Psoas muscle (tissue), 8 donors: Measurements from ENCODE around the gene TMPRSS3. TPM values are rescaled to one million over a fixed set of nuclear protein-coding genes. Genes with fewer than 3 reads are reported as not detected.

ENCODE experiments used
- ATAC-seq, 4 donors: fragments of 200-7000 bp; cut with Tn5 transposase; one replicate each; pipeline ENCODE4 v1.9.1; 2020; ENCODE audit warnings: moderate library complexity in 3 of 4, mild to moderate bottlenecking in 2 of 4
- DNase-seq, 2 donors: peaks; one replicate each; pipeline ENCODE4 v3.0.0-alpha.2; 2020
- H3K27ac ChIP-seq: fragments of 200-600 bp; one replicate; pipeline ENCODE4 v1.8.0; 2022
- H3K27me3 ChIP-seq, 3 donors: fragments of 200-600 bp in 1 of 3; one replicate each; pipeline versions ENCODE4 v1.6.1 to v1.8.0; 2013 to 2022; ENCODE audit warnings: low read length in 2 of 3, mild to moderate bottlenecking in 2 of 3, moderate library complexity in 1 of 3; ENCODE audit not compliant: insufficient read depth in 3 of 3
- H3K36me3 ChIP-seq, 2 donors: fragments of 200-600 bp in 1 of 2; one replicate each; pipeline versions ENCODE4 v1.6.1 to v1.8.0; 2013 to 2022; ENCODE audit warnings: low read depth in 1 of 2, mild to moderate bottlenecking in 1 of 2, moderate library complexity in 1 of 2; ENCODE audit not compliant: insufficient read depth in 1 of 2
- H3K4me1 ChIP-seq: fragments of 200-600 bp; one replicate; pipeline ENCODE4 v1.8.0; 2022
- H3K4me3 ChIP-seq: fragments of 200-600 bp; one replicate; pipeline ENCODE4 v1.8.0; 2022; ENCODE audit warnings: mild to moderate bottlenecking
- H3K9me3 ChIP-seq: fragments of 200-600 bp; one replicate; pipeline ENCODE4 v1.8.0; 2022
- CTCF ChIP-seq: fragments of 200-600 bp; IDR thresholded peaks from one replicate; pipeline ENCODE4 v1.8.0; 2022; ENCODE audit warnings: antibody characterized with exemption
- WGBS, 3 donors: extraction: QIAGEN DNeasy Blood & Tissue Kit; methylation state at CpG; one replicate each; pipeline versions ENCODE4 v1.1.6 to v1.1.7; 2013; 5-methylcytosine and 5-hydroxymethylcytosine counted together
- intact Hi-C, 2 donors: fragments of 100-400 bp; cut with DNase I; formaldehyde crosslinking; loops; one replicate each; pipeline versions ENCODE4 v1.11.0 to v1.14.2; 2022
- polyA plus RNA-seq, 3 donors: library from polyadenylated mRNA; stranded (reverse); fragments of 200-250 nt; gene quantifications; one replicate each; pipeline ENCODE4 v1.2.3, GENCODE V29; 2013
- total RNA-seq, 4 donors: library from RNA; stranded (reverse); fragmentation: NEBNext Ultra II Directional in 2 of 4; extraction: Animal tissue kit (Norgen Biotek cat#: 25700) in 2 of 4; gene quantifications; one replicate each; pipeline versions ENCODE4 v1.2.1 to v1.2.4, GENCODE V29; 2021 to 2023
- donor health status: healthy with polysubstance abuse.
- donor health status: DM: no; HTN: no; CAD: no; lungs with moderate emphysema.
- donor health status: Bipolar disorder and iron deficiency.
- donor health status: healthy.
- donor health status: DM: yes; HTN: yes; CAD: no.
- donor health status: DM: no; HTN: no; CAD: no.
- donor health status: DM: no; HTN: no; CAD: no.
- donor health status: DM: yes; HTN: yes; CAD: no.

Gene TMPRSS3
- total and polyA plus RNA-seq, 7 donors = 0.25 TPM; not detected in 6

GRCh38 chr21:42343556-42343955, 52.3 kb downstream of the TMPRSS3 start:
- DNase-seq (no peak), ATAC-seq (no peak)
- Histone ChIP-seq H3K4me1 (no peaks in the 10 kb centered on the region), H3K27ac (no peak overlapping the region), H3K27me3 (peaks cover 0 to 18% (median 6%) of the 10 kb centered on the region in 3 donors), H3K9me3 (no peaks in the 10 kb centered on the region), H3K36me3 (no peaks in the 10 kb centered on the region), H3K4me3 (no peak overlapping the region)
- WGBS, 3 donors = 75 to 85% (median 85%) methylated on average over 6 of the region's 6 CpGs
- intact Hi-C loops = no loop called here
- TF ChIP-seq CTCF = no peak

- intact Hi-C loops = no loop called here
- no peak overlapping the region for H3K4me3 ChIP-seq
- H3K27ac ChIP-seq = no peak overlapping the region
- TF ChIP-seq CTCF = no peak
- H3K4me1 ChIP-seq = no peaks in the 10 kb centered on the region
- H3K9me3 ChIP-seq = no peaks in the 10 kb centered on the region
- DNase-seq = no peak
- H3K27me3 ChIP-seq = peaks cover 0 to 18% (median 5%) of the 10 kb centered on the region in 3 donors
- 75 to 88% (median 83%) methylated on average over 10 of the region's 10 CpGs for WGBS, 3 donors
- H3K36me3 ChIP-seq = no peaks in the 10 kb centered on the region
- ATAC-seq = no peak
Observed at GRCh38 chr21:42343101-42343500, 52.8 kb downstream of the TMPRSS3 start.

- Histone ChIP-seq H3K4me3 (no peak overlapping the region), H3K4me1 (no peaks in the 10 kb centered on the region), H3K36me3 (no peaks in the 10 kb centered on the region), H3K9me3 (no peaks in the 10 kb centered on the region), H3K27ac (no peak overlapping the region), H3K27me3 (peaks cover 0 to 17% (median 0%) of the 10 kb centered on the region in 3 donors)
- ATAC-seq (no peak), DNase-seq (no peak)
- TF ChIP-seq CTCF = no peak
- intact Hi-C loops = no loop called here
- 93% methylated on average over 15 of the region's 15 CpGs for WGBS, 3 donors
Observed at GRCh38 chr21:42341776-42342542, 53.9 kb downstream of the TMPRSS3 start.

- H3K27ac ChIP-seq = no peak overlapping the region
- no peaks in the 10 kb centered on the region for H3K36me3 ChIP-seq
- peaks cover 0 to 21% (median 0%) of the 10 kb centered on the region in 3 donors for H3K27me3 ChIP-seq
- H3K9me3 ChIP-seq = no peaks in the 10 kb centered on the region
- intact Hi-C loops = no loop called here
- DNase-seq (no peak), ATAC-seq (no peak)
- no peak overlapping the region for H3K4me3 ChIP-seq
- no peaks in the 10 kb centered on the region for H3K4me1 ChIP-seq
- TF ChIP-seq CTCF = no peak
- 62 to 65% (median 63%) methylated on average over 24 of the region's 24 CpGs for WGBS, 3 donors
Observed at GRCh38 chr21:42340187-42341050, 55.4 kb downstream of the TMPRSS3 start.
